Measurements from ENCODE around the gene FAM120A. TPM values are rescaled to one million over a fixed set of nuclear protein-coding genes. Genes with fewer than 3 reads are reported as not detected.
A peak's percentile ranks its signal among the peaks of the same experiment; 100 is the strongest.

FAM120A gene
- total and polyA plus RNA-seq, 9 of the 15 experiments (the other 6 are each of a cell fraction or from before 2014, with no cell fraction given): 8.7 to 71.0 (median 42.2) TPM

DNA sequence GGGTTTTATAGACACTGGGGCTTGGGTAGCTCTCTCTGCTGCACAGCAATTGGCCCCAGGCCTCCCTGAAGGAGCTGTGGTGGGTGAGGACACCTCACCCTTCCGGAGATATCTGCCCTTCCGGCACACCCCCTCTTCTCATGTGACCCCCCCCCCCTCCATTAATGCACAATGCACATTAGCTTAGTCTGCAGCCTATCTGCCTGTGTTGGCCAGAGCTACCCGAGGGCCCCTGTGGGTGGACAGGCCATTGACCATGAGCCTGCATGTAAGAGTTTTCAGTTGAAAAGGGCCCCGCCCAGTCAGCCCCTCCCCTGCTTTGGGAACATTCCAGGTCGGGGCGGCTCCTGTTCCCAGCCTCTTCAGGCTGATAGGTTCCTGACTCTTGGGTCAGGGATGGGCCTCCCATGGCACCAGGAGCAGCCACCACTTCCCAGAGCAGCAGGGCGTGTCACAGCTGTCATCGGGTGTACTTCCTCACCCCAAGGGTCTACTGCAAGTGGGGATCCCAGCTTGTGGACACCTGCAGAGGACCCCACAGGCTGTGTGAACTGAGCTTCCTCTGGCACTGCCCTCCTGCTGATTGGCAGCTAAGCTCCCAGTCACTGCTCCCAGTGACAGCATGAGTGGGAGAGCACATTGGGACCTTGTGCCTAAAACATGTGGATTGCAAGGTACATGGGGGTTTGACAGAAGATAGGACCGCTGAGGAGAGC, 142.7 kb downstream of the FAM120A start (continued):
- TF ChIP-seq, protein P1, sequence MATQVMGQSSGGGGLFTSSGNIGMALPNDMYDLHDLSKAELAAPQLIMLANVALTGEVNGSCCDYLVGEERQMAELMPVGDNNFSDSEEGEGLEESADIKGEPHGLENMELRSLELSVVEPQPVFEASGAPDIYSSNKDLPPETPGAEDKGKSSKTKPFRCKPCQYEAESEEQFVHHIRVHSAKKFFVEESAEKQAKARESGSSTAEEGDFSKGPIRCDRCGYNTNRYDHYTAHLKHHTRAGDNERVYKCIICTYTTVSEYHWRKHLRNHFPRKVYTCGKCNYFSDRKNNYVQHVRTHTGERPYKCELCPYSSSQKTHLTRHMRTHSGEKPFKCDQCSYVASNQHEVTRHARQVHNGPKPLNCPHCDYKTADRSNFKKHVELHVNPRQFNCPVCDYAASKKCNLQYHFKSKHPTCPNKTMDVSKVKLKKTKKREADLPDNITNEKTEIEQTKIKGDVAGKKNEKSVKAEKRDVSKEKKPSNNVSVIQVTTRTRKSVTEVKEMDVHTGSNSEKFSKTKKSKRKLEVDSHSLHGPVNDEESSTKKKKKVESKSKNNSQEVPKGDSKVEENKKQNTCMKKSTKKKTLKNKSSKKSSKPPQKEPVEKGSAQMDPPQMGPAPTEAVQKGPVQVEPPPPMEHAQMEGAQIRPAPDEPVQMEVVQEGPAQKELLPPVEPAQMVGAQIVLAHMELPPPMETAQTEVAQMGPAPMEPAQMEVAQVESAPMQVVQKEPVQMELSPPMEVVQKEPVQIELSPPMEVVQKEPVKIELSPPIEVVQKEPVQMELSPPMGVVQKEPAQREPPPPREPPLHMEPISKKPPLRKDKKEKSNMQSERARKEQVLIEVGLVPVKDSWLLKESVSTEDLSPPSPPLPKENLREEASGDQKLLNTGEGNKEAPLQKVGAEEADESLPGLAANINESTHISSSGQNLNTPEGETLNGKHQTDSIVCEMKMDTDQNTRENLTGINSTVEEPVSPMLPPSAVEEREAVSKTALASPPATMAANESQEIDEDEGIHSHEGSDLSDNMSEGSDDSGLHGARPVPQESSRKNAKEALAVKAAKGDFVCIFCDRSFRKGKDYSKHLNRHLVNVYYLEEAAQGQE (IDR thresholded peaks at IDR 0.05; ENCODE audit: borderline replicate concordance): no peak
- TF ChIP-seq, protein P1 (CRISPR knock-in tag; IDR thresholded peaks at IDR 0.05; ENCODE audit: low read depth): no peak
- TF ChIP-seq SNRNP70 (optimal IDR thresholded peaks at IDR 0.05; ENCODE audit: low read depth, low read length): no peak
- TF ChIP-seq LCOR (CRISPR knock-in tag; IDR thresholded peaks at IDR 0.05): no peak
- no peak for TF ChIP-seq TAF15 (IDR thresholded peaks at IDR 0.05; ENCODE audit: low read depth, low read length)
- TF ChIP-seq, protein P2, sequence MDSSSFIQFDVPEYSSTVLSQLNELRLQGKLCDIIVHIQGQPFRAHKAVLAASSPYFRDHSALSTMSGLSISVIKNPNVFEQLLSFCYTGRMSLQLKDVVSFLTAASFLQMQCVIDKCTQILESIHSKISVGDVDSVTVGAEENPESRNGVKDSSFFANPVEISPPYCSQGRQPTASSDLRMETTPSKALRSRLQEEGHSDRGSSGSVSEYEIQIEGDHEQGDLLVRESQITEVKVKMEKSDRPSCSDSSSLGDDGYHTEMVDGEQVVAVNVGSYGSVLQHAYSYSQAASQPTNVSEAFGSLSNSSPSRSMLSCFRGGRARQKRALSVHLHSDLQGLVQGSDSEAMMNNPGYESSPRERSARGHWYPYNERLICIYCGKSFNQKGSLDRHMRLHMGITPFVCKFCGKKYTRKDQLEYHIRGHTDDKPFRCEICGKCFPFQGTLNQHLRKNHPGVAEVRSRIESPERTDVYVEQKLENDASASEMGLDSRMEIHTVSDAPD (CRISPR knock-in tag; IDR thresholded peaks at IDR 0.05): no peak
- peak; percentile 90 for TF ChIP-seq ETV1 (tag; conservative IDR thresholded peaks at IDR 0.05; ENCODE audit: low read depth)
- TF ChIP-seq, protein P3, sequence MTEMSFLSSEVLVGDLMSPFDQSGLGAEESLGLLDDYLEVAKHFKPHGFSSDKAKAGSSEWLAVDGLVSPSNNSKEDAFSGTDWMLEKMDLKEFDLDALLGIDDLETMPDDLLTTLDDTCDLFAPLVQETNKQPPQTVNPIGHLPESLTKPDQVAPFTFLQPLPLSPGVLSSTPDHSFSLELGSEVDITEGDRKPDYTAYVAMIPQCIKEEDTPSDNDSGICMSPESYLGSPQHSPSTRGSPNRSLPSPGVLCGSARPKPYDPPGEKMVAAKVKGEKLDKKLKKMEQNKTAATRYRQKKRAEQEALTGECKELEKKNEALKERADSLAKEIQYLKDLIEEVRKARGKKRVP (CRISPR knock-in tag; IDR thresholded peaks at IDR 0.05): no peak
- no peak for TF ChIP-seq FOSL1 (tag; conservative IDR thresholded peaks at IDR 0.05)
- 0 out of 2 replicates have a peak, but pooled peaks have one; percentile 7 for TF ChIP-seq EP300 (IDR thresholded peaks at IDR 0.05; ENCODE audit: low read length)
- TF ChIP-seq, protein P4, sequence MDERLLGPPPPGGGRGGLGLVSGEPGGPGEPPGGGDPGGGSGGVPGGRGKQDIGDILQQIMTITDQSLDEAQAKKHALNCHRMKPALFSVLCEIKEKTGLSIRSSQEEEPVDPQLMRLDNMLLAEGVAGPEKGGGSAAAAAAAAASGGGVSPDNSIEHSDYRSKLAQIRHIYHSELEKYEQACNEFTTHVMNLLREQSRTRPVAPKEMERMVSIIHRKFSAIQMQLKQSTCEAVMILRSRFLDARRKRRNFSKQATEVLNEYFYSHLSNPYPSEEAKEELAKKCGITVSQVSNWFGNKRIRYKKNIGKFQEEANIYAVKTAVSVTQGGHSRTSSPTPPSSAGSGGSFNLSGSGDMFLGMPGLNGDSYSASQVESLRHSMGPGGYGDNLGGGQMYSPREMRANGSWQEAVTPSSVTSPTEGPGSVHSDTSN (CRISPR knock-in tag; IDR thresholded peaks at IDR 0.05; ENCODE audit: low read depth): no peak
- TF ChIP-seq, protein P4 (tag; conservative IDR thresholded peaks at IDR 0.05; ENCODE audit: low read depth): 0 out of 2 replicates have a peak, but pooled peaks have one; percentile 4
- TF ChIP-seq SRSF9 (IDR thresholded peaks at IDR 0.05; ENCODE audit: borderline replicate concordance, low read depth, low read length): no peak
- TF ChIP-seq KLF13 (tag; IDR thresholded peaks at IDR 0.05; ENCODE audit: borderline replicate concordance, low read depth): no peak
